Endometrium (tissue), 2 donors: ENCODE data around the gene COX7A2.
A peak's percentile ranks its signal among the peaks of the same experiment; 100 is the strongest.

Experiments used
- FAIRE-seq: peaks from 2 replicates; lab custom pipeline; 2012; peaks lifted over from hg19 to GRCh38; lab: Jason Lieb, UNC
- donor health status: control.
- donor health status: control.

COX7A2 gene

DNA sequence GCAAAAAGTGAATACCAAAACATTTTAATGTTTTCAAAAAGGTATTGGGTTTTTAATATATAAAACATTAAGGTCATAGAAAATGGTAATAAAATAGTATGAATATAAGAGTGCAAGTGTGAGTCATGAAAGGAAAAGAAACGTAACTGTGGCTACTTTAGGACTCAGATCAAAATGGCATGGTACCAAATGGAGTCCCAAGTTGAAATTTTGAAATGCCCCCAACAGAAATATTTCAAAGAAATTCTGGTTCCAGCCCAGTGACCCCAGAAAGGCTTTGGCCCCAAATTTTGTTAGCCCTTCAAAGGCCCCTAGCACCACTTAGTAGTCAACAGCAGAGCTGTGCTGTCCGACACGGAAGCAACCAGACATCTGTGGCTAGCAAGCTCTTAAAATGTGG lies 43.7 kb downstream of the COX7A2 start:
- FAIRE-seq, result no peak

DNA sequence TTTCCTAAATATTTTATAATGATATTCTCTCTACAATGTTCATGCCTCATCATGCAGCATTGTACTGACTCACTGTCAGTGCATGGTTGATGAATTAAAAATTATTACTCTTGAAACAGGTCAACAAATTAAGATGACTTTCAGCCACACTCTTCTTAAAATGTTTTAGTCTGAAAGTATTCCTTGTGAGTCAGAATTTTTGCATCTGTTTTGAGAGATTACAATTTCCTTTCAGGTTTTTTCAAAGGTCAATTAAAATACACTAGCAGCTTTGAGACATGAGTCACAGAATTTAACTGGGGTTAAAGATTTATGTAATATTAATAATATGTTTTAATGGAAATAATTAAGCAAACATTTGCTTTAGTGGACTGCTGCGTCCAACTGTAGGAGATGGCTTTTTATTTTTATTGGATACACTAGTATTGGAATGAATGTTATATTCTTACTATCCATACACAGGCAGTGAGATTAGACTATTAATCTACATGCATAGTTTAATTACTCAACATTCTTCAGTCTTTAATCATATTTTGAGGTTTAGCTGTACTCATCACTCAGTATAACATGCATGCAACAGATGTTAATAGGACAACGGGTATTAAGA lies 47.4 kb downstream of the COX7A2 start:
- FAIRE-seq, result peak; percentile 76

DNA sequence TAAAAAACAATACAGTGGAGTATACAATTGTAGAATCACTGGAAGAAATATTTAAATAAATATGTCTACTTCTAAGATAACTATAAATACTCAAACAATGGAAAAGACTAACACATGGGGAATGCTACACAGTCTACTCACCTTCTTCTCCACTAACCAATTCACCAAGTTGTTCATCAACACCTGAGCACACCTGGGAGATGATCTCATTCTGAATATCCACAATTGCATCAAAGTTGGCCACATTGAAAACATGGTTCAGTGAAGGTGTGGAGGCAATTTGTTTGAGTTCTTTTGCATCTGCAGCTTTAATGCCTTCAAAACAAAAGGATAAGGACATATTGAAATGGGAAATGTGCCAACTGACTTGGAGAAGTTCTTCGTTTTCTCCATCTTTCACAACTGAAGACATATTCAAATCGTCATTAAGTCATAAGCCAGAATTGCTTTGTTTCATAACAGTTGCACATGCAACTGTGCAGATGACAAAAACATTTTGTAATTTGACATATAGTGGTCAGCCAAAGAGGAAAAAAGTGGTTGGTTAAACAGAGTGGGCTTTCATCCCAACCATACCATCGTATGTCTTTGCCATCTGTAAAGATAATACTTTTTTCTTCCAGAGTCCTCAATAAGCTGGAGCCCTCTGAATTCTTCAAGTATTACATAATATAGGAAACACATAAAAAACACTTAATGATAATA lies 55.2 kb downstream of the COX7A2 start:
- FAIRE-seq, result no peak
